BJ (cell line): ENCODE results near the gene NEK8. TPM values are rescaled to one million over a fixed set of nuclear protein-coding genes. Genes with fewer than 3 reads are reported as not detected.

Experiments used
- CTCF ChIA-PET: fragments of 350-600 bp; formaldehyde crosslinking; extraction: SDS; loops from one replicate; lab custom pipeline; 2021; ENCODE audit warnings: antibody characterized with exemption, inconsistent platforms; lab: Yijun Ruan, JAX
- POLR2A ChIA-PET: fragments of 300-600 bp; sonication (Branson Sonifier 250); formaldehyde crosslinking; extraction: SDS; loops from one replicate; lab custom pipeline; 2021; ENCODE audit warnings: antibody characterized with exemption; lab: Charles Lee
- DNase-seq: peaks from one replicate; pipeline ENCODE4 v3.0.0-alpha.2; 2011; ENCODE audit warnings: low read depth
- H3K27me3 ChIP-seq: 2 replicates; pipeline ENCODE4 v1.6.0; 2011; ENCODE audit warnings: low read length; ENCODE audit not compliant: control insufficient read depth, insufficient read depth
- H3K36me3 ChIP-seq: 2 replicates; pipeline ENCODE4 v1.5.1; 2011; ENCODE audit warnings: low read length; ENCODE audit not compliant: control insufficient read depth, insufficient read depth
- H3K4me3 ChIP-seq: 2 replicates; pipeline ENCODE4 v1.5.1; 2011; ENCODE audit warnings: low read depth, mild to moderate bottlenecking, control low read depth, low read length
- CTCF ChIP-seq: IDR thresholded peaks from 2 replicates; pipeline ENCODE4 v1.5.1; 2011; ENCODE audit warnings: low read depth, mild to moderate bottlenecking, control low read depth, inconsistent platforms, low read length, moderate library complexity; ENCODE audit not compliant: insufficient read depth
- polyA plus RNA-seq: library from polyadenylated mRNA; depleted of rRNA; stranded (reverse); fragments of >200 nt; gene quantifications from 2 replicates; pipeline ENCODE4 v1.2.3, GENCODE V29; 2011; rRNA removed
- small RNA-seq: library from RNA; depleted of rRNA; stranded (forward); fragments of <200 nt; gene quantifications from one replicate; pipeline ENCODE3, GENCODE V24; 2012; ENCODE audit warnings: low replicate concordance, low read depth; ENCODE audit not compliant: insufficient read length

Gene NEK8
- polyA plus RNA-seq, 1 experiment = 5.3 TPM

- TF ChIP-seq CTCF = no peak
- no peak for DNase-seq
- Histone ChIP-seq H3K27me3 (no peaks in the 10 kb centered on the region), H3K4me3 (no peak overlapping the region), H3K36me3 (no peaks in the 10 kb centered on the region)
- POLR2A ChIA-PET = no interaction called here
- CTCF ChIA-PET = interaction anchor here (0.6 to 2.9 kb wide), 2 partner anchors 24 to 127 kb away, joined by 4 to 9 read pairs; no protein-coding TSS in a partner anchor
Observed at GRCh38 chr17:28788100-28788499, 59.5 kb downstream of the NEK8 start.

Small RNA genes within 50 kb of the gene (small RNA-seq; reads per million reads assigned to genes)
- gene SNORD42A (not detected), gene SNORD42B (not detected), gene SNORD4A (not detected), gene SNORD4B (not detected)

Other genes starting within 250 kb of the NEK8 start
- not detected in 2 replicates for gene FOXN1, start 222.4 kb upstream of the NEK8 start, polyA plus RNA-seq
- gene UNC119, start 176.2 kb upstream of the NEK8 start, polyA plus RNA-seq = 82.8 and 150 TPM in 2 replicates
- 33.4 and 99.5 TPM in 2 replicates for gene PIGS, start 157.3 kb upstream of the NEK8 start, polyA plus RNA-seq
- gene ALDOC, start 151.9 kb upstream of the NEK8 start, polyA plus RNA-seq = 50.0 and 65.4 TPM in 2 replicates
- gene SPAG5, start 129.8 kb upstream of the NEK8 start, polyA plus RNA-seq = 36.1 and 41.3 TPM in 2 replicates
- 3.7 and 4.8 TPM in 2 replicates for gene RSKR, start 114.6 kb upstream of the NEK8 start, polyA plus RNA-seq
- 142 and 206 TPM in 2 replicates for gene BLTP2, start 83.6 kb upstream of the NEK8 start, polyA plus RNA-seq
- gene SDF2, start 66.9 kb upstream of the NEK8 start, polyA plus RNA-seq = 74.5 and 77.5 TPM in 2 replicates
- gene SUPT6H, start 66.6 kb upstream of the NEK8 start, polyA plus RNA-seq = 31.7 and 37.1 TPM in 2 replicates
- 0.71 and 0.99 TPM in 2 replicates for gene PROCA1, start 16.9 kb upstream of the NEK8 start, polyA plus RNA-seq
- 307 and 473 TPM in 2 replicates for gene RAB34, start 10.9 kb upstream of the NEK8 start, polyA plus RNA-seq
- gene RPL23A, start 8.8 kb upstream of the NEK8 start, polyA plus RNA-seq = 486 and 1,227 TPM in 2 replicates
- gene TLCD1, start 2.6 kb upstream of the NEK8 start, polyA plus RNA-seq = 9.4 and 9.8 TPM in 2 replicates
- 26.4 and 55.6 TPM in 2 replicates for gene TRAF4, start 15.2 kb downstream of the NEK8 start, polyA plus RNA-seq
- gene FAM222B, start 114.0 kb downstream of the NEK8 start, polyA plus RNA-seq = 4.4 and 5.2 TPM in 2 replicates
- 57.2 and 84.1 TPM in 2 replicates for gene ERAL1, start 126.2 kb downstream of the NEK8 start, polyA plus RNA-seq
- 62.2 and 86.0 TPM in 2 replicates for gene FLOT2, start 168.9 kb downstream of the NEK8 start, polyA plus RNA-seq
- 2.1 and 2.8 TPM in 2 replicates for gene DHRS13, start 174.3 kb downstream of the NEK8 start, polyA plus RNA-seq
- gene PHF12, start 222.7 kb downstream of the NEK8 start, polyA plus RNA-seq = 10.4 and 16.5 TPM in 2 replicates